ENCODE measurements around the gene PRMT3. TPM values are rescaled to one million over a fixed set of nuclear protein-coding genes. Genes with fewer than 3 reads are reported as not detected.
"Not testable (repeated sequence)": the region's sequence is repeated elsewhere in the genome, so short reads cannot be mapped to it uniquely, and the experiment has no call there.

Gene PRMT3
- total RNA-seq, 2 donors from 2014 or later, result 26.2 to 27.1 TPM

DNA sequence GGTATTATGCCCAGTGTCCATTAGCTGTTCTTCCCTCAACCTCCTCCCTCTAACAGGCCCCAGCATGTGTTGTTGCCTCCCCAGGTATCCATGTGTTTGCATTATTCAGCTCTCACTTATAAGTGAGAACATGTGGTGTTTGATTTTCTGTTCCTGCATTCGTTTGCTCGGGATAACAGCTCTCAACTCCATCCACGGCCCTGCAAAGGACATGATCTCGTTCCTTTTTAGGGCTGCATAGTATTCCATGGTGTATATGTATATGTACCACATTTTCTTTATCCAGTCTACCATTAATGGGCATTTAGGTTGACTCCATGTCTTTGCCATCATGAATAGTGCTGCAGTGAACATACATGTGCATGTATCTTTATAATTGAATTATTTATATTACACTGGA, 82.8 kb downstream of the PRMT3 start:
- H3K4me3 ChIP-seq (ENCODE audit: low read length), result no peak overlapping the region
- peaks cover 14% of the 10 kb centered on the region for H3K36me3 Mint-ChIP-seq (ENCODE audit: low read depth)
- no peaks in the 10 kb centered on the region for H3K4me1 ChIP-seq (ENCODE audit: control insufficient read depth, insufficient read depth, low read length)
- H3K27me3 ChIP-seq (ENCODE audit: control insufficient read depth, insufficient read depth, low read length, poor library complexity, severe bottlenecking), result no peaks in the 10 kb centered on the region
- H3K27me3 Mint-ChIP-seq (ENCODE audit: insufficient read depth), result no peaks in the 10 kb centered on the region
- TF ChIP-seq, protein P1, sequence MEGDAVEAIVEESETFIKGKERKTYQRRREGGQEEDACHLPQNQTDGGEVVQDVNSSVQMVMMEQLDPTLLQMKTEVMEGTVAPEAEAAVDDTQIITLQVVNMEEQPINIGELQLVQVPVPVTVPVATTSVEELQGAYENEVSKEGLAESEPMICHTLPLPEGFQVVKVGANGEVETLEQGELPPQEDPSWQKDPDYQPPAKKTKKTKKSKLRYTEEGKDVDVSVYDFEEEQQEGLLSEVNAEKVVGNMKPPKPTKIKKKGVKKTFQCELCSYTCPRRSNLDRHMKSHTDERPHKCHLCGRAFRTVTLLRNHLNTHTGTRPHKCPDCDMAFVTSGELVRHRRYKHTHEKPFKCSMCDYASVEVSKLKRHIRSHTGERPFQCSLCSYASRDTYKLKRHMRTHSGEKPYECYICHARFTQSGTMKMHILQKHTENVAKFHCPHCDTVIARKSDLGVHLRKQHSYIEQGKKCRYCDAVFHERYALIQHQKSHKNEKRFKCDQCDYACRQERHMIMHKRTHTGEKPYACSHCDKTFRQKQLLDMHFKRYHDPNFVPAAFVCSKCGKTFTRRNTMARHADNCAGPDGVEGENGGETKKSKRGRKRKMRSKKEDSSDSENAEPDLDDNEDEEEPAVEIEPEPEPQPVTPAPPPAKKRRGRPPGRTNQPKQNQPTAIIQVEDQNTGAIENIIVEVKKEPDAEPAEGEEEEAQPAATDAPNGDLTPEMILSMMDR (conservative IDR thresholded peaks at IDR 0.05), result no peak
- H3K27ac ChIP-seq (ENCODE audit: low read depth, low read length), result no peak overlapping the region
- peaks cover 7% of the 10 kb centered on the region for H3K9me3 Mint-ChIP-seq
- H3K4me1 Mint-ChIP-seq, result peaks cover 8% of the 10 kb centered on the region
- DNase-seq, result no peak
- H3K9ac ChIP-seq (ENCODE audit: extremely low read depth, low read length, poor library complexity, severe bottlenecking), result no peak overlapping the region
- 94% methylated on average over 3 of the region's 4 CpGs; no CpG with 5 or more reads in 1 of the 2 experiments for WGBS, 2 experiments (ENCODE audit: insufficient coverage in 1 of 2, insufficient read length in 1 of 2)
- no peak overlapping the region for H3K27ac Mint-ChIP-seq
- H3K9me3 ChIP-seq (ENCODE audit: control insufficient read depth, low read length), result peaks cover 11% of the 10 kb centered on the region
- H3K4me3 Mint-ChIP-seq, result no peak overlapping the region
- peaks cover 3% of the 10 kb centered on the region for H3K36me3 ChIP-seq (ENCODE audit: control insufficient read depth, insufficient read depth, low read length)

DNA sequence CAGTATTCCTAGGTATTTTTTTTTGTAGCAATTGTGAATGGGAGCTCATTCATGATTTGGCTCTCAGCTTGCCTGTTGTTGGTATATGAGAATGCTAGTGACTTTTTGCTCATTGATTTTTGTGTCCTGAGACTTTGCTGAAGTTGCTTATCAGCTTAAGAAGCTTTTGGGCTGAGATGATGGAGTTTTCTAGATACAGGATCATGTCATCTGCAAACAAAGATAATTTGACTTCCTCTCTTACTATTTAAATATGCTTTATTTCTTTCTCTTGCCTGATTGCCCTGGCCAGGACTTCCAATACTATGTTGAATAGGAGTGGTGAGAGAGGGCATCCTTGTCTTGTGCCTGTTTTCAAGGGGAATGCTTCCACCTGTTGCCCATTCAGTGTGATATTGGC, 84.4 kb downstream of the PRMT3 start:
- DNase-seq; H3K4me1 ChIP-seq (ENCODE audit: control insufficient read depth, insufficient read depth, low read length); H3K9ac ChIP-seq (ENCODE audit: extremely low read depth, low read length, poor library complexity, severe bottlenecking); H3K27ac Mint-ChIP-seq; H3K27me3 ChIP-seq (ENCODE audit: control insufficient read depth, insufficient read depth, low read length, poor library complexity, severe bottlenecking); H3K36me3 ChIP-seq (ENCODE audit: control insufficient read depth, insufficient read depth, low read length); H3K27ac ChIP-seq (ENCODE audit: low read depth, low read length); H3K9me3 Mint-ChIP-seq; H3K27me3 Mint-ChIP-seq (ENCODE audit: insufficient read depth); H3K4me1 Mint-ChIP-seq; H3K4me3 Mint-ChIP-seq; H3K4me3 ChIP-seq (ENCODE audit: low read length): not testable (repeated sequence)
- peaks cover 17% of the 10 kb centered on the region for H3K36me3 Mint-ChIP-seq (ENCODE audit: low read depth)
- peaks cover 11% of the 10 kb centered on the region for H3K9me3 ChIP-seq (ENCODE audit: control insufficient read depth, low read length)

DNA sequence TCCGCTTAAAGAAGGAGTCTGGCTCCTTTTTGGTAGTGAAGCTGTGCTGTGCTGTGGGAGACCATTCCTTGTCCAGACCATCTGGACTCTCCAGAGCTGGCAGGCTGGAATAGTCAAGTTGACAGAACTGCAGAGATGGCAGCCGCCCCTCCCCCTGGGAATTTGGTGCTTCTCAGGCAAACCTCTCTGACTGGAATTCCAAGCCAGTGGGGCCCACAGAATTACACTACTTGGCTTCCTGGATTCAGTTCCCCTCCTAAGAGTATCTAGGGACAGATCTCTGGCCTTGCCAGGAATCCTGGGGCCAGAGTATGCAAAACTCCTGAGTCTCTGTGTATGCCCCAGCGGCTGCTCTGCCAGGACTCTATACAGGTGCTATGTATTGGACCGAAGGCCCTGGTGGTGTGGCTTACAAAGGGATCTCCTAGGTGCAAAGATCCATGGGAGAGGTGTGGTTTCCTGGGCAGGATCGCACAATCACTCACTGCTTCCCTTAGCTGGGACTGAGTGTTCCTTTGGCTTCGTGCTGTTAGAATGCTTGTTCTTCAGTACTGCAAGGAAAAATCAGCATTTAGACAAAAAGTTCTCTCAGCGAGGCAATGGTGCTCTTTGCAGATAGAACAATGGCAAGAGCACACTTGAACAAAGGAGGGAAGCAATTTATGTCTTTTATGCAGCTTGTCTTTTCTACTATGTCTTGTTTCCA, 86.8 kb downstream of the PRMT3 start:
- H3K27me3 ChIP-seq (ENCODE audit: control insufficient read depth, insufficient read depth, low read length, poor library complexity, severe bottlenecking), result no peaks in the 10 kb centered on the region
- H3K4me3 ChIP-seq (ENCODE audit: low read length), result no peak overlapping the region
- DNase-seq, result peak; percentile 55
- 90 to 91% methylated on average over 4 to 7 of the region's 7 CpGs for WGBS, 2 experiments (ENCODE audit: insufficient coverage in 1 of 2, insufficient read length in 1 of 2)
- peaks cover 3% of the 10 kb centered on the region for H3K36me3 ChIP-seq (ENCODE audit: control insufficient read depth, insufficient read depth, low read length)
- peaks cover 22% of the 10 kb centered on the region for H3K36me3 Mint-ChIP-seq (ENCODE audit: low read depth)
- H3K4me1 ChIP-seq (ENCODE audit: control insufficient read depth, insufficient read depth, low read length), result no peaks in the 10 kb centered on the region
- peak overlapping the region; percentile 7 for H3K27ac ChIP-seq (ENCODE audit: low read depth, low read length)
- H3K4me1 Mint-ChIP-seq, result peaks cover 18% of the 10 kb centered on the region
- H3K9ac ChIP-seq (ENCODE audit: extremely low read depth, low read length, poor library complexity, severe bottlenecking), result no peak overlapping the region
- H3K27me3 Mint-ChIP-seq (ENCODE audit: insufficient read depth), result no peaks in the 10 kb centered on the region
- H3K9me3 Mint-ChIP-seq, result peaks cover 7% of the 10 kb centered on the region
- H3K9me3 ChIP-seq (ENCODE audit: control insufficient read depth, low read length), result peaks cover 11% of the 10 kb centered on the region
- no peak overlapping the region for H3K4me3 Mint-ChIP-seq
- TF ChIP-seq, protein P1 (conservative IDR thresholded peaks at IDR 0.05), result no peak
- H3K27ac Mint-ChIP-seq, result peak overlapping the region; percentile 55
